GM19193 (cell line): ENCODE results near the gene CD6.

Experiments used
- POLR2A ChIP-seq: IDR thresholded peaks from 4 replicates; pipeline ENCODE4 v1.6.1; 2011; ENCODE audit not compliant: insufficient read depth, insufficient read length; ENCODE audit errors: extremely low read depth

Gene CD6

GRCh38 chr11:61034111-61034510 lies 62.6 kb downstream of the CD6 start:
- no peak for TF ChIP-seq POLR2A

GRCh38 chr11:61034704-61035525 lies 63.4 kb downstream of the CD6 start:
- no peak for TF ChIP-seq POLR2A

DNA sequence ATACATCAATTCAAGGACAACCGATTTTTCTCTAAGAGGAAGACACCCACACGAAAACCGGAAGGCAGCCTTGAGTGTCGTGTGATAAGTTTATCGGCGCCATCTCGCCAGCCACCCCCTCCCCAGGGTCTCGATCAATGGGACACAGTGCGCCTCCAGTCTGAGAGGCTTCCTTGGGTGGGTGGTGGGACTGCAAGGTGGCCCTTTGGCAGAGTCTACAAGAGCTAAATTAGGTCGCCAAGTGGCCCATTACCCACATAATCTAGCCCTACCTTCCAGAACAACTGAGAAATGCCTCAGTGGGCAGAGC lies 64.0 kb downstream of the CD6 start:
- no peak for TF ChIP-seq POLR2A

GRCh38 chr11:61037441-61038093 lies 66.1 kb downstream of the CD6 start:
- no peak for TF ChIP-seq POLR2A

GRCh38 chr11:61039916-61040315 lies 68.4 kb downstream of the CD6 start:
- TF ChIP-seq POLR2A, result no peak

DNA sequence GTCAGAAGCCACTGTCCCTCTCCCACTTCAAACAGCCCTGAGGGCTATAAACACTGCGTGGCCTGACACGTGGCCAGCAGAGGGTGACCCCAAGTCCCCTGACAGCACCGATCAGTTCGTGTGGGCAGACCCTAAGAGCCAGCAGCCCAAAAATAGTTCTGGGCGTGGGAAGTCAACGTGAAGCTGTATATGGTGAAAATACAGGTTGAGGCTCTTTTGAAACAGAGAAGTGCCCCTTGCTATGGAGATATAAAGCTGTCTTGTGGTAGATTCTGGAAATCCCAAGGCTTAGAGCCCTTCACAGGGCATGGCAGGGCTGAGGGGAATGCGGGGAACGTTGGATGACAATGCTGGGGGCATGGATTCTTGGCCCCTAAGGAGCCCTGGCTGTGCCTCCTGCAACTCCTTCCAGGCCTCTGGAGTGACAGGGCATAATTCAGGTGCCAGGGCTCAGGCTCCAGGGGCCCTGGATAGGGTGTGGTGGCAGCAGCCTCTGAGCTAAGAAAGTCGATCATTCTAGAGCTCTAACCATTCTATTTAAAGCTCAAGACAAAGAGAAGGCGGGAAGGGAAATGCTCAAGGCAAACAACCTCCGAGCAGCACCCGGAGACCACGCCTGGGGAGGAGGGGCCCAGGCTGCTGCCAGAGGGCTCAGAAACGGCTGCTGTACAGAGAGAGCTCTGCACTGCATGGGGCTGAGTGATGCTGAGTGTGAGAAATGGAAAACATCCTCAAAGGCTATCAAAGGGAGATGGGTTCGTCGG lies 70.5 kb downstream of the CD6 start:
- no peak for TF ChIP-seq POLR2A

DNA sequence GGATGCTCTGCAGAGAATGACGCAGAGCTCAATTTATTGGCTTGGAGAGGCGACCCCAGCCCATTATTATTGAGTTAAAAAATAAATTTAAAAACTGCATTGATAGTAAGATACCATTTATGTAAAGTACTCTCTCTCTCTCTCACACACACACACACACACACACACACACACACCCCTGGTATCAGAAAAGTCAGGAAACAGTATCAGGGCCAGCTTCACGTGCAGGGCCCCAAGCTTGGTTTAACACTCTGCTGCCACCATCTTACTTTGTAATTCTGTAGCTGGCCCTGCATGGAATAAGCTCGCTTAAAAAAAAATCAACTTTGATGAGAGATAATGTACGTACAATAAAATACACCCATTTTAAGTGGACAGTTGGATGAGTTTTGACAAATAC lies 71.1 kb downstream of the CD6 start:
- TF ChIP-seq POLR2A, result no peak

DNA sequence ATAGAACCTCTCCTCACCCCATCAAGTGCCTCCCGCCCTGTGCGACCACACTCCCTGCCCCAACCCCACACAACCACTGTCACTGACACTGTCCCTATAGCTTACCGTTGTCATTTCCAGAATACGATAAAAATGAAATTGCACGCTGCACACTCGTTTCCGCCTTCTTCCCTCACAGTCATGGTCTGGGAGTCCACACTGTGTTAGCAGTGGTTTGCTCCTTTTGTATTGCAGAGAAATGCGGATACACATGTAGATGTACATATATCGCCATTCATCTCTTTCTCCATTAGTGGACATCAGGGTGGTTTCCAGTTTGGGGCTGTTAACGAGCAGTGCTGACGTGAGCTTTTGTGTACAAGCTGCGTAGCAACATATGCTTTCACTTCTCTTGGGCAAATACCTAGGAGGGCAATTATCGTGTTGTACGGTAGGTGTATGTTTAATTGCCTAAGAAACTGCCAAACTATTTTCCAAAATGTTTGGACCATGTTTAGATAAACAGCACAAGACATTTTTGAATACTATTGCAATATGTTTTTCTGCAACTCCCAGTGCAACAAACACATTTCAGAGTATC lies 71.6 kb downstream of the CD6 start:
- TF ChIP-seq POLR2A, result no peak

GRCh38 chr11:61045271-61045670 lies 73.8 kb downstream of the CD6 start:
- TF ChIP-seq POLR2A, result no peak

DNA sequence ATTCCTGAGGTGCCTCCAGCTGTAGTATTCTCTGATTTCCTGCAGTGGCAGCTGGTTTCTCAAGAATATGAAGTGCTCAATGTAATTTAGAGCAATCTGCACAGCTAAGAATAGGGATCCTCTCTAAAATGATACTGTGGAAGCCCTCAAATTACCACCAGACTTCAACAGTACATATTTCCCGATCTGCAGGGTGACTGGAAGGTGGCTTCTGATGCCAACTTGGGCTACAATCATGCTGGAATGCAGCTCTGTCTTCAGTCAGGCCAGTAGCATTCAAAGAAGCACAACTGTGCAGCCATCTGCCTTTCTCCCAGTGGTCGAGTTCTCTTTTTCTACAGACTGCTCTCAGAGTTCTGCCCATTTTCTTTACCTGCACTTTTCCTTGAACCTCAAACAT lies 75.4 kb downstream of the CD6 start:
- no peak for TF ChIP-seq POLR2A

DNA sequence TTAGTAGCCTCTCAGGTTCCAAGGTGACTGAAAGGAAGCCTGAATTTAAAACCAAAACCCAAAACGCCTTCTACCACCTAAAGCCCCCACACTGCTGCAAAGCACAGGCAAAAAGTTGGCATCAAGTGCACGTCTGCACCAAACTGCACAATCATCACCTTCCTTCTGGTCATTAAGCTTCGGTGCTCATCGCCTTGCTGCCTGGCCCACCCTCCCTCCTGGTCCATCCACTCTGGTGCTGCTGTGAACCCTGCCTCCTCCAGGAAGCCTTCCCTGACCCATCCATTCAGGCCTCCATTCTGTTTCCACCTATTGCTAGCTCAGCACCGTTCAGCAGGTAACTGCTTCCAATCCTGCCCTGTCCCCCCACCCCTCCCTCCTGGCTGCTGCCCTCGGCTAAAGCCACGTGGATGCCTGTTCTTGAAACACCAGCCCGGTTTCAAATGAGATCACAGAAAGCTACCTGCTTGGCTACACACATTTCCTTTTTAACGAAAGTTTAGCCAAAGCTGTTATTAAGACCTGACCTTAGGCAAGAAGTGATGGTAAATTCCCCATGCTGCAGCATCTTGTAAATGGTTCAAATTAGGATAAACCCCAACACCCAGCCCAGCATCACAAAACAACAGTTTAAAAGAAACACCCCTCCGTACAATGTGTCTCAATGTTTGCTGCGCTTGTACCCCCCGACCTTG lies 77.0 kb downstream of the CD6 start:
- no peak for TF ChIP-seq POLR2A

GRCh38 chr11:61049063-61049377 lies 77.5 kb downstream of the CD6 start:
- no peak for TF ChIP-seq POLR2A

DNA sequence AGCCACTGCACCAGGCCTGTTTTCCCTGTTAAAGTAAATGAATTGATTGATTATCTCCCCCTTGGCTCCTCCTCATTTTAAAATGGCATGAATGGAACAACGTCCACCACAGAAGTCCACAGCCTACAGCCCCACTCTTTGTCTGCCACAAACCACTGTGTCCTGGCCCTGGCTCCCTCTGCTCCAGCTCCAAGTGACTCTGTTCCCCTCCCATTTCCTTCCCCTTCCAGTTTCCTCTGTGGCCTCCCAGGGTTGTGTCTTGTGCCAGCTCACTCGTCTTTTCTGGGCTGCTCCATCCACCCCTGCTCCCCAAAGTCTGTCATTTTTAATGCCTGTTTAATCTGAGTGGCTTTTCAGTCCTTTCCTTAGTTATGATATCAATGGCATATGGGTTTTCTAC lies 78.4 kb downstream of the CD6 start:
- TF ChIP-seq POLR2A, result no peak

- TF ChIP-seq POLR2A, result no peak
These were observed 80.9 kb downstream of the CD6 start for GRCh38 chr11:61052182-61052972.

DNA sequence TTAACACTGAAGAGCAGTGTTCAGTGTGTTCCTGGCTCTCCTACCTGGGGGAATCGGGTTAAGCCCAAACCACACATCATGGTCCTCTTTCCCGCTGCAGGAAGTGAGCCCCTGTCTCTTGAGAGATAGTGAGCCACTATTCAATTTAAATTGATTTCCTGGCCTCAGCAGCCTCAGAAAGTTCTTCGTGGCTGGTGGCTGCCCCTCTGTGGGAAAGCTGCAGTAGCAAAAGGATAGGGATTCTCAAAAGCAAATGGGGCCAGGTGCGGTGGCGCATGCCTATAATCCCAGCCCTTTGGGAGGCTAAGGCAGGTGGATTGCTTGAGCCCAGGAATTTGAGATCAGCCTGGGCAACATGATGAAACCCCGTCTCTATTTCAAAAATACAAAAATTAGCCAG lies 81.7 kb downstream of the CD6 start:
- no peak for TF ChIP-seq POLR2A

DNA sequence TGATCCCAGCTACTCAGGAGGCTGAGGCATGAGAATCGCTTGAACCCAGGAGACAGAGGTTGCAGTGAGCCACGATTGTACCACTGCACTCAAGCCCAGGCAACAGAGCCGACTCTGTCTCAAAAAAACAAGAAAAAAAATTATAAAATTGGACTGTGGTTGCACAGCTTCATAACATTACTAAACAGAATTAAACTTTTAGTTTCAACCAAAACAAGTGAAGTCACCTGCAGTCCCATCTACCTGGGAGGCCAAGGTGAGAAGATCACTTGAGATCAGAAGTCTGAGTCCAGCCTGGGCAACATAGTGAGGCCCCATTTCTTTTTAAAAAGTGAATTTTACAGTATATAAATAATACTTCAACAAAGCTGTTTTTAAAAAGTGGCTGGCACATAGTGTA lies 83.0 kb downstream of the CD6 start:
- no peak for TF ChIP-seq POLR2A
